ENCODE measurements around the gene PM20D2.

- TF ChIP-seq CTCF (conservative IDR thresholded peaks at IDR 0.05), result no peak
- TF ChIP-seq EZH2 (IDR thresholded peaks at IDR 0.05; ENCODE audit: low read depth), result no peak
Observed at GRCh38 chr6:89120371-89120770, 25.5 kb upstream of the PM20D2 start.
